CD4-positive, alpha-beta T cell treated with Interleukin-6 for 4 hours (primary cell): ENCODE data around the gene PPT1.

Source experiments
- DNase-seq: peaks from one replicate; pipeline ENCODE4 v3.0.0-alpha.2; 2020; ENCODE audit warnings: mixed read lengths

Gene PPT1

GRCh38 chr1:40092241-40092640, 4.8 kb downstream of the PPT1 start:
- DNase-seq: no peak

GRCh38 chr1:40090652-40091355, 6.2 kb downstream of the PPT1 start:
- no peak for DNase-seq

GRCh38 chr1:40084750-40085149, 12.3 kb downstream of the PPT1 start:
- DNase-seq: peak; percentile 33

- DNase-seq: no peak
Measured at GRCh38 chr1:40081871-40082270, 15.2 kb downstream of the PPT1 start.

GRCh38 chr1:40079774-40080400, 17.2 kb downstream of the PPT1 start:
- no peak for DNase-seq

- peak; percentile 61 for DNase-seq
Measured at GRCh38 chr1:40078512-40079333, 18.3 kb downstream of the PPT1 start.

GRCh38 chr1:40076895-40077312, 20.1 kb downstream of the PPT1 start:
- no peak for DNase-seq

GRCh38 chr1:40075266-40075665, 21.8 kb downstream of the PPT1 start:
- no peak for DNase-seq

GRCh38 chr1:40073062-40073461, 24.0 kb downstream of the PPT1 start:
- DNase-seq: no peak

GRCh38 chr1:40072142-40072541, 24.9 kb downstream of the PPT1 start:
- DNase-seq: no peak

GRCh38 chr1:40067851-40068250, 29.2 kb downstream of the PPT1 start:
- DNase-seq: no peak

- no peak for DNase-seq
Measured at GRCh38 chr1:40067023-40067422, 30.0 kb downstream of the PPT1 start.

- no peak for DNase-seq
Measured at GRCh38 chr1:40064797-40065499, 32.1 kb downstream of the PPT1 start.

- peak; percentile 30 for DNase-seq
Measured at GRCh38 chr1:40059960-40060750, 36.9 kb downstream of the PPT1 start.

- peak; percentile 17 for DNase-seq
Measured at GRCh38 chr1:40059338-40059959, 37.6 kb downstream of the PPT1 start.

GRCh38 chr1:40058453-40059337, 38.4 kb downstream of the PPT1 start:
- no peak for DNase-seq

- no peak for DNase-seq
Measured at GRCh38 chr1:40058097-40058452, 39.0 kb downstream of the PPT1 start.

GRCh38 chr1:40057310-40058030, 39.6 kb downstream of the PPT1 start:
- DNase-seq: no peak

- DNase-seq: no peak
Measured at GRCh38 chr1:40056519-40057309, 40.3 kb downstream of the PPT1 start.
